ENCODE measurements around the gene BLACAT1.
A peak's percentile ranks its signal among the peaks of the same experiment; 100 is the strongest.
"Not testable (repeated sequence)": the region's sequence is repeated elsewhere in the genome, so short reads cannot be mapped to it uniquely, and the experiment has no call there.

Gene BLACAT1

GRCh38 chr1:205442051-205442725 lies 13.7 kb downstream of the BLACAT1 start:
- Mint-ChIP-seq H3K27ac (no peak overlapping the region), H3K4me3 (no peak overlapping the region), H3K9me3 (ENCODE audit: low read depth) (no peaks in the 10 kb centered on the region), H3K27me3 (no peaks in the 10 kb centered on the region), H3K36me3 (no peaks in the 10 kb centered on the region), H3K4me1 (ENCODE audit: low read depth) (peaks cover 24% of the 10 kb centered on the region)

- peak overlapping the region; percentile 81 for H3K4me3 Mint-ChIP-seq
- peaks cover 24% of the 10 kb centered on the region for H3K4me1 Mint-ChIP-seq (ENCODE audit: low read depth)
- H3K36me3 Mint-ChIP-seq: no peaks in the 10 kb centered on the region
- no peak overlapping the region for H3K27ac Mint-ChIP-seq
- H3K27me3 Mint-ChIP-seq: no peaks in the 10 kb centered on the region
- H3K9me3 Mint-ChIP-seq (ENCODE audit: low read depth): no peaks in the 10 kb centered on the region
Observed at GRCh38 chr1:205441716-205442050, 14.2 kb downstream of the BLACAT1 start.

- Mint-ChIP-seq H3K9me3 (ENCODE audit: low read depth) (no peaks in the 10 kb centered on the region), H3K36me3 (no peaks in the 10 kb centered on the region), H3K4me1 (ENCODE audit: low read depth) (peaks cover 24% of the 10 kb centered on the region), H3K4me3 (peak overlapping the region; percentile 81), H3K27me3 (no peaks in the 10 kb centered on the region), H3K27ac (peak overlapping the region; percentile 80)
Observed at GRCh38 chr1:205441318-205441633, 14.6 kb downstream of the BLACAT1 start.

- H3K4me3 Mint-ChIP-seq: peak overlapping the region; percentile 81
- H3K4me1 Mint-ChIP-seq (ENCODE audit: low read depth): peaks cover 24% of the 10 kb centered on the region
Observed at GRCh38 chr1:205440476-205441317, 15.1 kb downstream of the BLACAT1 start.

GRCh38 chr1:205440121-205440475 lies 15.7 kb downstream of the BLACAT1 start:
- peaks cover 2% of the 10 kb centered on the region for H3K27me3 Mint-ChIP-seq
- H3K4me1 Mint-ChIP-seq (ENCODE audit: low read depth): peaks cover 24% of the 10 kb centered on the region
- H3K36me3 Mint-ChIP-seq: no peaks in the 10 kb centered on the region
- H3K4me3 Mint-ChIP-seq: no peak overlapping the region
- no peak overlapping the region for H3K27ac Mint-ChIP-seq
- no peaks in the 10 kb centered on the region for H3K9me3 Mint-ChIP-seq (ENCODE audit: low read depth)

More at GRCh38 chr1:205440476-205441317, 15.1 kb downstream of the BLACAT1 start:
- no peaks in the 10 kb centered on the region for H3K9me3 Mint-ChIP-seq (ENCODE audit: low read depth)
- no peaks in the 10 kb centered on the region for H3K36me3 Mint-ChIP-seq
- peak overlapping the region; percentile 80 for H3K27ac Mint-ChIP-seq
- H3K27me3 Mint-ChIP-seq: no peaks in the 10 kb centered on the region

GRCh38 chr1:205438213-205439158 lies 17.4 kb downstream of the BLACAT1 start:
- Mint-ChIP-seq H3K4me3 (no peak overlapping the region), H3K27ac (no peak overlapping the region), H3K27me3 (peaks cover 2% of the 10 kb centered on the region), H3K36me3 (no peaks in the 10 kb centered on the region), H3K9me3 (ENCODE audit: low read depth) (no peaks in the 10 kb centered on the region), H3K4me1 (ENCODE audit: low read depth) (peaks cover 24% of the 10 kb centered on the region)

- Mint-ChIP-seq H3K27ac (no peak overlapping the region), H3K9me3 (ENCODE audit: low read depth) (no peaks in the 10 kb centered on the region), H3K27me3 (peaks cover 2% of the 10 kb centered on the region), H3K4me3 (no peak overlapping the region), H3K36me3 (no peaks in the 10 kb centered on the region), H3K4me1 (ENCODE audit: low read depth) (peaks cover 24% of the 10 kb centered on the region)
Observed at GRCh38 chr1:205437570-205437969, 18.3 kb downstream of the BLACAT1 start.

- Mint-ChIP-seq H3K36me3 (no peaks in the 10 kb centered on the region), H3K4me3 (no peak overlapping the region), H3K27me3 (peaks cover 6% of the 10 kb centered on the region), H3K9me3 (ENCODE audit: low read depth) (no peaks in the 10 kb centered on the region), H3K4me1 (ENCODE audit: low read depth) (peaks cover 23% of the 10 kb centered on the region), H3K27ac (no peak overlapping the region)
Observed at GRCh38 chr1:205436776-205437410, 19.0 kb downstream of the BLACAT1 start.

- Mint-ChIP-seq H3K4me3 (no peak overlapping the region), H3K9me3 (ENCODE audit: low read depth) (no peaks in the 10 kb centered on the region), H3K27ac (no peak overlapping the region), H3K36me3 (no peaks in the 10 kb centered on the region), H3K27me3 (peaks cover 8% of the 10 kb centered on the region), H3K4me1 (ENCODE audit: low read depth) (peaks cover 19% of the 10 kb centered on the region)
Observed at GRCh38 chr1:205435578-205436573, 20.0 kb downstream of the BLACAT1 start.

- Mint-ChIP-seq H3K4me3 (no peak overlapping the region), H3K27ac (no peak overlapping the region), H3K36me3 (no peaks in the 10 kb centered on the region), H3K4me1 (ENCODE audit: low read depth) (peaks cover 16% of the 10 kb centered on the region), H3K27me3 (peaks cover 8% of the 10 kb centered on the region), H3K9me3 (ENCODE audit: low read depth) (no peaks in the 10 kb centered on the region)
Observed at GRCh38 chr1:205434738-205435137, 21.1 kb downstream of the BLACAT1 start.

GRCh38 chr1:205432692-205433091 lies 23.2 kb downstream of the BLACAT1 start:
- H3K4me1 Mint-ChIP-seq (ENCODE audit: low read depth): peaks cover 13% of the 10 kb centered on the region
- not testable (repeated sequence) for H3K9me3 Mint-ChIP-seq (ENCODE audit: low read depth); H3K27me3 Mint-ChIP-seq; H3K36me3 Mint-ChIP-seq; H3K4me3 Mint-ChIP-seq; H3K27ac Mint-ChIP-seq

GRCh38 chr1:205432116-205432515 lies 23.7 kb downstream of the BLACAT1 start:
- Mint-ChIP-seq H3K4me1 (ENCODE audit: low read depth) (peaks cover 13% of the 10 kb centered on the region), H3K27ac (no peak overlapping the region), H3K36me3 (no peaks in the 10 kb centered on the region), H3K27me3 (peaks cover 8% of the 10 kb centered on the region), H3K4me3 (no peak overlapping the region), H3K9me3 (ENCODE audit: low read depth) (no peaks in the 10 kb centered on the region)

GRCh38 chr1:205430696-205431305 lies 25.0 kb downstream of the BLACAT1 start:
- H3K27me3 Mint-ChIP-seq: peaks cover 8% of the 10 kb centered on the region
- peak overlapping the region; percentile 64 for H3K27ac Mint-ChIP-seq
- H3K9me3 Mint-ChIP-seq (ENCODE audit: low read depth): no peaks in the 10 kb centered on the region
- peaks cover 13% of the 10 kb centered on the region for H3K4me1 Mint-ChIP-seq (ENCODE audit: low read depth)
- H3K36me3 Mint-ChIP-seq: no peaks in the 10 kb centered on the region
- peak overlapping the region; percentile 86 for H3K4me3 Mint-ChIP-seq
